Loucy (cell line): ENCODE data around the gene CLTB.

Source experiments
- CTCF ChIP-seq: fragments of 200-600 bp; sonication (generic); conservative IDR thresholded peaks from 2 replicates; pipeline ENCODE4 v1.5.1; 2014; ENCODE audit warnings: mild to moderate bottlenecking, antibody characterized with exemption, low read length
- EZH2phosphoT487 ChIP-seq: fragments of 200-600 bp; IDR thresholded peaks from 2 replicates; pipeline ENCODE4 v1.6.1; 2018; ENCODE audit warnings: antibody characterized with exemption, mild to moderate bottlenecking, moderate library complexity, borderline replicate concordance

GRCh38 chr5:176458904-176459561 lies 42.7 kb upstream of the CLTB start:
- TF ChIP-seq CTCF (no peak), EZH2phosphoT487 (no peak)
